ENCODE measurements around the gene ZSWIM3. TPM values are rescaled to one million over a fixed set of nuclear protein-coding genes. Genes with fewer than 3 reads are reported as not detected.

The ZSWIM3 gene
- total and polyA plus RNA-seq, 2 of the 13 experiments (the other 11 are each of a cell fraction or from before 2014, with no cell fraction given) = 5.2 to 5.8 TPM

GRCh38 chr20:45861221-45862075 is 4.0 kb downstream of the ZSWIM3 start:
- no peak overlapping the region for H3K4me3 ChIP-seq (replicated peaks in 1 of 3; ENCODE audit: insufficient read depth in 1 of 3, low read depth in 2 of 3, low read length in 3 of 3)
- DNase-seq (ENCODE audit: low spot score) = peak; percentile 54
- no peaks in the 10 kb centered on the region for H3K36me3 ChIP-seq (replicated peaks in 1 of 2; ENCODE audit: control insufficient read depth in 1 of 2, insufficient read depth in 2 of 2, low read length in 2 of 2)
- H3K4me1 ChIP-seq (ENCODE audit: insufficient read depth, low read length) = peaks cover 85% of the 10 kb centered on the region
- intact Hi-C loops (cut with micrococcal nuclease; ENCODE audit: unreplicated experiment) = no loop called here
- no peaks in the 10 kb centered on the region; a peak in 1 of 5 replicates for H3K27me3 ChIP-seq (ENCODE audit: control insufficient read depth in 1 of 2, insufficient read depth in 2 of 2, low read length in 2 of 2)
- no peak for ATAC-seq
- no peaks in the 10 kb centered on the region for H3K9me3 ChIP-seq (ENCODE audit: low read length)
- in situ Hi-C loops (cut with HindIII; ENCODE audit: extremely low pct_ligation_motif_present, low pct_unique_long_range_greater_than_20kb) = no loop called here
- POLR2A ChIA-PET = interaction anchor here (1.2 to 7.6 kb wide), 5 partner anchors 22 to 70 kb away, joined by 3 to 85 read pairs (median 6); partner anchors contain the start of genes CTSA, DNTTIP1, NEURL2 and SNX21
- peaks cover 4% of the 10 kb centered on the region for H3K79me2 ChIP-seq (ENCODE audit: insufficient read depth, low read length)
- no peak overlapping the region for H2AFZ ChIP-seq (ENCODE audit: low read length)
- peak overlapping the region; percentile 27 for H3K27ac ChIP-seq (ENCODE audit: extremely low read length, insufficient read depth, low read length)
- 66% methylated on average over 7 of the region's 7 CpGs for WGBS (ENCODE audit: low lambda C conversion rate)
- peak overlapping the region; percentile 40 for H3K4me2 ChIP-seq (ENCODE audit: low read depth, low read length)
- no peak overlapping the region; the same call in 1 of the 2 replicates for H3K9ac ChIP-seq (ENCODE audit: insufficient read depth, low read depth, low read length)
- H4K20me1 ChIP-seq (ENCODE audit: insufficient read depth, low read length) = no peaks in the 10 kb centered on the region
- no peak for FAIRE-seq
- no TSS peak for BruUV-seq (replicated peaks)
- CTCF ChIA-PET (ENCODE audit: low intra/inter-chr PET ratio, low total read pairs) = no interaction called here
- peak; percentile 73; the same call in 1 of the 2 replicates for TF ChIP-seq ZMYM3 (CRISPR knock-in tag; IDR thresholded peaks at IDR 0.05)
- TF ChIP-seq KLF9 (CRISPR knock-in tag; IDR thresholded peaks at IDR 0.05; ENCODE audit: low read depth) = no peak
- no peak for TF ChIP-seq ZNF552 (CRISPR knock-in tag; IDR thresholded peaks at IDR 0.05; ENCODE audit: borderline replicate concordance)
- peak; percentile 36; the same call in 1 of the 2 replicates for TF ChIP-seq WIZ (CRISPR knock-in tag; IDR thresholded peaks at IDR 0.05)
- TF ChIP-seq ZNF709 (CRISPR knock-in tag; IDR thresholded peaks at IDR 0.05) = no peak
- 0 out of 2 replicates have a peak, but pooled peaks have one; percentile 68 for TF ChIP-seq AKAP8 (CRISPR knock-in tag; IDR thresholded peaks at IDR 0.05)
- 0 out of 2 replicates have a peak, but pooled peaks have one; percentile 52 for TF ChIP-seq ZNF670 (CRISPR knock-in tag; IDR thresholded peaks at IDR 0.05; ENCODE audit: borderline replicate concordance)
- TF ChIP-seq SRSF9 (IDR thresholded peaks at IDR 0.05; ENCODE audit: borderline replicate concordance, insufficient read depth, low read depth, low read length, poor library complexity, severe bottlenecking) = no peak
- TF ChIP-seq ETV5 (CRISPR knock-in tag; IDR thresholded peaks at IDR 0.05; ENCODE audit: borderline replicate concordance) = peak; percentile 31; the same call in 1 of the 2 replicates
- 0 out of 2 replicates have a peak, but pooled peaks have one; percentile 36 for TF ChIP-seq ELF4 (CRISPR knock-in tag; IDR thresholded peaks at IDR 0.05; ENCODE audit: borderline replicate concordance)
- no peak for TF ChIP-seq ZNF574 (CRISPR knock-in tag; IDR thresholded peaks at IDR 0.05)
- no peak for TF ChIP-seq GABPA (IDR thresholded peaks at IDR 0.05; ENCODE audit: low read depth, low read length)
- peak; percentile 48; the same call in 1 of the 2 replicates for TF ChIP-seq GABPA (CRISPR knock-in tag; IDR thresholded peaks at IDR 0.05; ENCODE audit: low read depth)
- 0 out of 2 replicates have a peak, but pooled peaks have one; percentile 20 for TF ChIP-seq MEIS2 (CRISPR knock-in tag; IDR thresholded peaks at IDR 0.05)

Measured in HepG2 (cell line).